Neural crest cell (in vitro differentiated cells): ENCODE measurements around the gene GPR31. TPM values are rescaled to one million over a fixed set of nuclear protein-coding genes. Genes with fewer than 3 reads are reported as not detected.
"Not testable (repeated sequence)": the region's sequence is repeated elsewhere in the genome, so short reads cannot be mapped to it uniquely, and the experiment has no call there.

Experiments
- DNase-seq: peaks from one replicate; pipeline ENCODE4 v3.0.0; 2021; ENCODE audit warnings: low read depth, mixed read lengths, low spot score
- H3K27ac Mint-ChIP-seq: one replicate; pipeline ENCODE4 v1.8.0; 2021; ENCODE audit warnings: mild to moderate bottlenecking, mixed read lengths; ENCODE audit not compliant: unreplicated experiment
- H3K27me3 Mint-ChIP-seq: 2 replicates; pipeline ENCODE4 v1.8.0; 2021; ENCODE audit warnings: low read depth, mild to moderate bottlenecking, mixed read lengths
- H3K36me3 Mint-ChIP-seq: 2 replicates; pipeline ENCODE4 v1.8.0; 2021; ENCODE audit warnings: low read depth, mild to moderate bottlenecking, mixed read lengths
- H3K4me1 Mint-ChIP-seq: 2 replicates; pipeline ENCODE4 v1.8.0; 2021; ENCODE audit warnings: mixed read lengths
- H3K4me3 Mint-ChIP-seq: one replicate; pipeline ENCODE4 v1.8.0; 2021; ENCODE audit warnings: mild to moderate bottlenecking, mixed read lengths
- H3K9me3 Mint-ChIP-seq: 2 replicates; pipeline ENCODE4 v1.8.0; 2021; ENCODE audit warnings: mixed read lengths
- long read RNA-seq: library from polyadenylated mRNA; unstranded; transcript quantifications from one replicate; pipeline ENCODE4 v2.0.0, GENCODE V29; 2020
- total RNA-seq: library from RNA; stranded (reverse); gene quantifications from 2 replicates; pipeline ENCODE4 v1.2.1, GENCODE V29; 2021
- TF ChIP-seq, protein P1 (sequence below): fragments of 200-600 bp; sonication (generic); conservative IDR thresholded peaks from 2 replicates; pipeline ENCODE4 v1.5.0; 2021; ENCODE audit warnings: antibody characterized with exemption, mild to moderate bottlenecking

GPR31 gene
- total RNA-seq: not detected in 2 replicates
- long read RNA-seq: 0 reads

DNA sequence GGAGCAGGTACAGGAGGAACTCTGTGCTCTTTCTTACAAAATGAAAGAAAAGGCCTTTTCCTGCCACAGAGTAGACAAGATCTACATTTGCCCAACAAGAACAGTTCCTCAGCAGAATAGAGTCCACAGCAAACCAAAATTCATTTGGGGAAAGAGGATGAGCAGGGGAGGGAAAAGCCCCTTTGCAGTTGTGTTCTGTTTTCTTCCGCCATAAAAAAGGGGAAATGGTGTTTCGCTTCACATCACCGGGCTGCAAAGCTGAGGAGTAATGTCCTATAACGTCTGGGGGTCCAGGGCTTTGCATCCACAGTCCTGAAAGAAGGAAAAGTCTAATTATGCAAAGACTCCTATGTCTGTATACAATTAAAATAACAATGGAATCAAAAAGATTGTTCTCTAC, at the start of gene GPR31:
Gene GPR31 (minus strand): TSS at position 118 of the 400 bp plus-strand sequence. CDS start 149 bp downstream, outside the sequence.
- TF ChIP-seq, protein P1, sequence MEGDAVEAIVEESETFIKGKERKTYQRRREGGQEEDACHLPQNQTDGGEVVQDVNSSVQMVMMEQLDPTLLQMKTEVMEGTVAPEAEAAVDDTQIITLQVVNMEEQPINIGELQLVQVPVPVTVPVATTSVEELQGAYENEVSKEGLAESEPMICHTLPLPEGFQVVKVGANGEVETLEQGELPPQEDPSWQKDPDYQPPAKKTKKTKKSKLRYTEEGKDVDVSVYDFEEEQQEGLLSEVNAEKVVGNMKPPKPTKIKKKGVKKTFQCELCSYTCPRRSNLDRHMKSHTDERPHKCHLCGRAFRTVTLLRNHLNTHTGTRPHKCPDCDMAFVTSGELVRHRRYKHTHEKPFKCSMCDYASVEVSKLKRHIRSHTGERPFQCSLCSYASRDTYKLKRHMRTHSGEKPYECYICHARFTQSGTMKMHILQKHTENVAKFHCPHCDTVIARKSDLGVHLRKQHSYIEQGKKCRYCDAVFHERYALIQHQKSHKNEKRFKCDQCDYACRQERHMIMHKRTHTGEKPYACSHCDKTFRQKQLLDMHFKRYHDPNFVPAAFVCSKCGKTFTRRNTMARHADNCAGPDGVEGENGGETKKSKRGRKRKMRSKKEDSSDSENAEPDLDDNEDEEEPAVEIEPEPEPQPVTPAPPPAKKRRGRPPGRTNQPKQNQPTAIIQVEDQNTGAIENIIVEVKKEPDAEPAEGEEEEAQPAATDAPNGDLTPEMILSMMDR: no peak
- H3K9me3 Mint-ChIP-seq: no peaks in the 10 kb centered on the region
- no peaks in the 10 kb centered on the region for H3K36me3 Mint-ChIP-seq
- no peak within 1 kb of the TSS for H3K4me3 Mint-ChIP-seq
- DNase-seq: no peak
- H3K27me3 Mint-ChIP-seq: no peaks in the 10 kb centered on the region
- peaks cover 17% of the 10 kb centered on the region for H3K4me1 Mint-ChIP-seq
- no peak within 1 kb of the TSS for H3K27ac Mint-ChIP-seq

GRCh38 chr6:167207527-167207926, 49.7 kb upstream of the GPR31 start:
- no peak for DNase-seq
- no peak overlapping the region for H3K4me3 Mint-ChIP-seq
- H3K27ac Mint-ChIP-seq: no peak overlapping the region
- H3K4me1 Mint-ChIP-seq: no peaks in the 10 kb centered on the region
- TF ChIP-seq, protein P1: no peak
- H3K9me3 Mint-ChIP-seq: no peaks in the 10 kb centered on the region
- H3K36me3 Mint-ChIP-seq: no peaks in the 10 kb centered on the region
- H3K27me3 Mint-ChIP-seq: no peaks in the 10 kb centered on the region

GRCh38 chr6:167205316-167205715, 47.5 kb upstream of the GPR31 start:
- not testable (repeated sequence) for H3K4me3 Mint-ChIP-seq, H3K9me3 Mint-ChIP-seq, H3K27me3 Mint-ChIP-seq, H3K36me3 Mint-ChIP-seq, H3K27ac Mint-ChIP-seq, DNase-seq, H3K4me1 Mint-ChIP-seq

DNA sequence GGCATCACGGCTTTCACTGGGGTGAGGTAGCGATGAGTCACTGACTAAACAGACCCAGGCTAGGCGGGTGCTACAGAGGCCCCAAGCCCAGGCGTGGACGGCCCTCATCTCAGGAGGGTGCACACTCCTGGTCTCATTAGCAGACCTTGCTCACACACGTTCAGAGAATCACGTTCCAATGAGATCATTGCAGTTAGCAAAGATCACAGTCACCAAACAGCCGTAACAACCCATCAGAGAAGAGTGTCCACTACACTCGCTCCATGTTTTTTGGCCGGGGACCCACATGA, 46.2 kb upstream of the GPR31 start:
- H3K36me3 Mint-ChIP-seq, H3K9me3 Mint-ChIP-seq, H3K4me1 Mint-ChIP-seq, H3K27ac Mint-ChIP-seq, H3K4me3 Mint-ChIP-seq, H3K27me3 Mint-ChIP-seq, DNase-seq: not testable (repeated sequence)

DNA sequence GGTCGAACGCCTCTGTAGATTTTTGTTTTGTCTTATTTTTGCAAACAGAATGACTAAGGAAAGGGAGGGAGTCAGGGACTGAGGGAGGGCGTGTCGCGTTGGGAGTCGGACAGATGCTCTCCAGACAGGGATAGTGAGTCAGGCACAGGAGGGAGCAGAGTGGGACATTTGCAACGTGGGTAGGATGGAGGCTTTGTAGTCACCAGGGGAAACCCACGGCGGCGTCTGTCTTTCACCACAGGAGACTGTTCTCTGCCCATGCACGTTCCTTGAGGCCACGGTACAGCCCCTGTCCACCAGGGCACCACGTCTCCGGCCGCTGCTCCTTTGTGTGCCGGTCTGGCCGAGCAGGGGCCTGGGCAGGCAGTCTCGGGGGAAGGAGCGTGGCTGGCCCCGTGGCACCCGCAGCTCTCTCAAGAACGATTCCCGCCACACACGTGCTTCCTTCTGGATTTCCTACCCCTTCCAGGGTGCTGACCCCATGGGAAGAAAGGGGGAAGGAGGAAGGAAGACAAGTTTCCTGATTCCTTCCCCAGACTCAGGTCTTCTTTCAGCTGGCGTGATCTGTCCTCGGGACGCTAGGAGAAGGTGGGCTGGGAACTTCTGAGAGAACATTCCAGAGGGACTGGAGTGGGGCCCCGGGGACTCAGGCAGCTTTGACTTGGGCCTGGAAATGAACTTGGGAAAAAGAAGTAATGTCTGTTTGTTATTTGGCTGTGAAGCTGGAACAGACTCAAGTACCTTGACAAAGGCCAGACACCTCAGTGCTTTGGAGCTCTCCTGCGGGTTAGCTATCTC, 45.7 kb upstream of the GPR31 start:
- H3K4me3 Mint-ChIP-seq, DNase-seq, H3K27ac Mint-ChIP-seq, H3K27me3 Mint-ChIP-seq, H3K9me3 Mint-ChIP-seq, H3K4me1 Mint-ChIP-seq, H3K36me3 Mint-ChIP-seq: not testable (repeated sequence)

DNA sequence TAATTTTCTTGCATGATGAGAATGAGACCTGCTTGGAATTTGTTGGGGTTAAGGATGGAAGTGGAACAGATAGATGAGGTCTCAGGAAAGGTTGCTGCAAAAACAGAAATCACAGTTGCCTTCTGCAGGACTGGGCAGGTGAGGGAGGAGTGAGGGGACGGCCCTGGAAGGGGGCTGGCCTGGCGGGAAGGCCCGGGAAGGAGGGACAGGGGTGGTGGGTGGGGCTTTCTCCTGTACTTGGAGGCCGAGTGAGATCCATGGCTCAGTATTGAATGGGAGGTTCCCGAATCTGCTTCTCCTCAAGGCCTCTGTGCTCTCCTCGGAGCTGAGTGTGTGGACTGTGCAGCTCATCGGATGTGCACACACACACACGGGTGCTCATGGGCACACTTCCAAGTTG, 44.8 kb upstream of the GPR31 start:
- H3K4me3 Mint-ChIP-seq, DNase-seq, H3K36me3 Mint-ChIP-seq, H3K27me3 Mint-ChIP-seq, H3K4me1 Mint-ChIP-seq, H3K9me3 Mint-ChIP-seq, H3K27ac Mint-ChIP-seq: not testable (repeated sequence)

- H3K4me3 Mint-ChIP-seq: no peak overlapping the region
- DNase-seq: no peak
- TF ChIP-seq, protein P1: no peak
- H3K4me1 Mint-ChIP-seq: peaks cover 2% of the 10 kb centered on the region
- H3K27me3 Mint-ChIP-seq: peaks cover 3% of the 10 kb centered on the region
- no peaks in the 10 kb centered on the region for H3K36me3 Mint-ChIP-seq
- peaks cover 2% of the 10 kb centered on the region for H3K9me3 Mint-ChIP-seq
- H3K27ac Mint-ChIP-seq: no peak overlapping the region
Measured at GRCh38 chr6:167200806-167201205, 43.0 kb upstream of the GPR31 start.

DNA sequence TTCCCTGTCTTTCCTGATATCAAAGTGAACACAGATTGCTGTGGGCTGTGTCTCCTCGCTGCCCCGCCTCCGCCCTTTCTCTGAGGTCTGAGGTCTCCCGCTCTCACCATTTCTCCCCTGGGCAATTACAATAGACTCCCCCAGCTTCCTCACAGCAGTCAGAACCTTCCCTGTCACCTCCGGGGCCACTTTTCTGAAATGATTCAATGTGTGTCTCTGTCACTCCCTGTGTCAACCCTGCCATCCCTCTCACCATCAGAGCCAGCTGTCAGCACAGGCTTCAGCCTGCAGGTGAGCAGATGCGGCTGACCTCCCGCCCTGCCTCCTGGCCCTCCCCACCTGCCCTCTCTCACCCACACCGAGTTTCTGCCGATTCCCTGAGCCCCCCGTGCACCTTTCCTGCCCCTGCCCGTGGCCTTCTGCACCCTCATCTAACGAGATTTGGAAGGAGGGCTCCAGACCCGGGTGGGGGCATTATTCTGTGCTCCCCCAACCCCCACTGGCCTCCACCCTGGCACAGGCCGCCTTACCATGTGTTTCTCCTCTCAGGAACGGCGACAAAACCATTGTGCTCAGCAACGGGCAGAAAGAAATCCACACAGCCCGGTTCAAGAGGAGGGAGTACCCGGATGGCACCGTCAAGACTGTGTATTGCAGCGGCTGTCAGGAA, 38.3 kb upstream of the GPR31 start:
- not testable (repeated sequence) for DNase-seq, H3K9me3 Mint-ChIP-seq, H3K4me1 Mint-ChIP-seq, H3K4me3 Mint-ChIP-seq, H3K36me3 Mint-ChIP-seq, H3K27me3 Mint-ChIP-seq, H3K27ac Mint-ChIP-seq

GRCh38 chr6:167193515-167194125, 35.8 kb upstream of the GPR31 start:
- not testable (repeated sequence) for DNase-seq, H3K4me1 Mint-ChIP-seq

GRCh38 chr6:167191043-167191583, 33.3 kb upstream of the GPR31 start:
- H3K9me3 Mint-ChIP-seq, H3K27ac Mint-ChIP-seq, DNase-seq, H3K4me1 Mint-ChIP-seq, H3K27me3 Mint-ChIP-seq, H3K4me3 Mint-ChIP-seq, H3K36me3 Mint-ChIP-seq: not testable (repeated sequence)

More at GRCh38 chr6:167193515-167194125, 35.8 kb upstream of the GPR31 start:
- H3K36me3 Mint-ChIP-seq, H3K27me3 Mint-ChIP-seq, H3K4me3 Mint-ChIP-seq, H3K9me3 Mint-ChIP-seq, H3K27ac Mint-ChIP-seq: not testable (repeated sequence)
